Hippocampal formation (tissue), 2 donors: ENCODE measurements around the gene KMT2B.

Experiments
- DNase-seq, 2 donors: peaks; one replicate each; lab custom pipeline; 2025; lab: John Stamatoyannopoulos, UW

Gene KMT2B

GRCh38 chr19:35780058-35780457, 62.3 kb downstream of the KMT2B start:
- DNase-seq, result no peak

- no peak for DNase-seq
These were observed 62.9 kb downstream of the KMT2B start for GRCh38 chr19:35780717-35781116.

GRCh38 chr19:35781650-35782049, 63.8 kb downstream of the KMT2B start:
- no peak for DNase-seq

GRCh38 chr19:35782589-35782988, 64.8 kb downstream of the KMT2B start:
- DNase-seq, result no peak

- no peak for DNase-seq
These were observed 65.9 kb downstream of the KMT2B start for GRCh38 chr19:35783469-35784434.

- no peak for DNase-seq
These were observed 66.9 kb downstream of the KMT2B start for GRCh38 chr19:35784503-35785338.

GRCh38 chr19:35785339-35785627, 67.5 kb downstream of the KMT2B start:
- DNase-seq, result no peak

GRCh38 chr19:35786299-35787160, 68.7 kb downstream of the KMT2B start:
- DNase-seq, result no peak

- DNase-seq, result no peak
These were observed 69.5 kb downstream of the KMT2B start for GRCh38 chr19:35787227-35787799.
